Spinal cord (tissue), 10 donors: ENCODE results near the gene DOCK1. TPM values are rescaled to one million over a fixed set of nuclear protein-coding genes. Genes with fewer than 3 reads are reported as not detected.

Experiments used
- DNase-seq, 6 donors: peaks; one replicate each; pipeline versions ENCODE4 v3.0.0 to v3.0.0-alpha.2; 2013 to 2015; ENCODE audit warnings: low spot score in 6 of 6, low read depth in 4 of 6
- H3K27ac ChIP-seq: one replicate; pipeline ENCODE4 v1.5.1; 2013; ENCODE audit warnings: low read depth, low read length, control low read depth
- H3K27me3 ChIP-seq: one replicate; pipeline ENCODE4 v1.6.1; 2013; ENCODE audit warnings: low read length; ENCODE audit not compliant: control insufficient read depth, insufficient read depth
- H3K36me3 ChIP-seq: one replicate; pipeline ENCODE4 v1.6.1; 2013; ENCODE audit warnings: low read length; ENCODE audit not compliant: control insufficient read depth, insufficient read depth
- H3K4me1 ChIP-seq: one replicate; pipeline ENCODE4 v1.6.1; 2013; ENCODE audit warnings: low read length; ENCODE audit not compliant: control insufficient read depth, insufficient read depth
- H3K4me3 ChIP-seq: one replicate; pipeline ENCODE4 v1.5.1; 2013; ENCODE audit warnings: low read depth, low read length, control low read depth
- H3K9me3 ChIP-seq: one replicate; pipeline ENCODE4 v1.6.1; 2013; ENCODE audit warnings: low read length; ENCODE audit not compliant: control insufficient read depth, insufficient read depth
- WGBS: methylation state at CpG from one replicate; pipeline ENCODE4 v1.1.5; 2013; ENCODE audit warnings: missing lambda C conversion rate; ENCODE audit not compliant: insufficient coverage; 5-methylcytosine and 5-hydroxymethylcytosine counted together
- polyA plus RNA-seq, 2 donors: library from polyadenylated mRNA; unstranded; fragments of 120-200 nt; gene quantifications; one replicate each; pipeline ENCODE4 v1.2.1, GENCODE V29; 2013; ENCODE audit not compliant: insufficient read length in 2 of 2
- total RNA-seq, 2 donors: library from RNA; depleted of rRNA in 1 of 2; stranded (reverse); fragments of 120-200 nt in 1 of 2; fragments of >200 nt in 1 of 2; gene quantifications; one replicate each; pipeline versions ENCODE4 v1.2.3 to v1.2.4, GENCODE V29; 2013 to 2014
- donor health status: healthy.

The DOCK1 gene
- total and polyA plus RNA-seq, 4 donors, result 31.3 to 74.1 (median 50.3) TPM

- Histone ChIP-seq H3K9me3 (no peaks in the 10 kb centered on the region), H3K36me3 (no peaks in the 10 kb centered on the region), H3K27me3 (no peaks in the 10 kb centered on the region), H3K4me1 (peaks cover 12% of the 10 kb centered on the region), H3K4me3 (no peak overlapping the region), H3K27ac (no peak overlapping the region)
- peak in 1 of 6 donors; percentile 84 for DNase-seq
- WGBS, result 67% methylated on average over 6 of the region's 8 CpGs
Measured at GRCh38 chr10:127310430-127310829, 405.2 kb downstream of the DOCK1 start.

- no peaks in the 10 kb centered on the region for H3K36me3 ChIP-seq
- H3K4me1 ChIP-seq, result peaks cover 12% of the 10 kb centered on the region
- H3K27ac ChIP-seq, result no peak overlapping the region
- no peak overlapping the region for H3K4me3 ChIP-seq
- 50% methylated on average over 2 of the region's 3 CpGs for WGBS
- DNase-seq, result no peak
- no peaks in the 10 kb centered on the region for H3K9me3 ChIP-seq
- no peaks in the 10 kb centered on the region for H3K27me3 ChIP-seq
Measured at GRCh38 chr10:127310923-127311322, 405.7 kb downstream of the DOCK1 start.

- no peak overlapping the region for H3K4me3 ChIP-seq
- DNase-seq, result peak in 2 of 6 donors; percentile 32 to 42
- peaks cover 15% of the 10 kb centered on the region for H3K4me1 ChIP-seq
- no peak overlapping the region for H3K27ac ChIP-seq
- 34% methylated on average over 5 of the region's 7 CpGs for WGBS
- H3K9me3 ChIP-seq, result no peaks in the 10 kb centered on the region
- no peaks in the 10 kb centered on the region for H3K27me3 ChIP-seq
- no peaks in the 10 kb centered on the region for H3K36me3 ChIP-seq
Measured at GRCh38 chr10:127313996-127314700, 408.9 kb downstream of the DOCK1 start.

- Histone ChIP-seq H3K4me1 (peaks cover 15% of the 10 kb centered on the region), H3K4me3 (no peak overlapping the region), H3K36me3 (no peaks in the 10 kb centered on the region), H3K27ac (no peak overlapping the region), H3K27me3 (no peaks in the 10 kb centered on the region), H3K9me3 (no peaks in the 10 kb centered on the region)
- no peak for DNase-seq
- WGBS, result 46% methylated on average over 4 of the region's 6 CpGs
Measured at GRCh38 chr10:127314797-127315196, 409.6 kb downstream of the DOCK1 start.

GRCh38 chr10:127315888-127316287 lies 410.7 kb downstream of the DOCK1 start:
- no peaks in the 10 kb centered on the region for H3K27me3 ChIP-seq
- WGBS, result 100% methylated on average over 1 of the region's 5 CpGs
- no peak overlapping the region for H3K27ac ChIP-seq
- no peak for DNase-seq
- H3K4me1 ChIP-seq, result peaks cover 18% of the 10 kb centered on the region
- no peaks in the 10 kb centered on the region for H3K9me3 ChIP-seq
- H3K4me3 ChIP-seq, result no peak overlapping the region
- H3K36me3 ChIP-seq, result no peaks in the 10 kb centered on the region

GRCh38 chr10:127318396-127318795 lies 413.2 kb downstream of the DOCK1 start:
- no peaks in the 10 kb centered on the region for H3K27me3 ChIP-seq
- H3K36me3 ChIP-seq, result no peaks in the 10 kb centered on the region
- no peak overlapping the region for H3K4me3 ChIP-seq
- H3K9me3 ChIP-seq, result no peaks in the 10 kb centered on the region
- H3K27ac ChIP-seq, result no peak overlapping the region
- 84% methylated on average over 6 of the region's 6 CpGs for WGBS
- DNase-seq, result no peak
- peaks cover 18% of the 10 kb centered on the region for H3K4me1 ChIP-seq

GRCh38 chr10:127319271-127319670 lies 414.0 kb downstream of the DOCK1 start:
- Histone ChIP-seq H3K27me3 (no peaks in the 10 kb centered on the region), H3K27ac (no peak overlapping the region), H3K4me3 (no peak overlapping the region), H3K9me3 (no peaks in the 10 kb centered on the region), H3K4me1 (peaks cover 14% of the 10 kb centered on the region), H3K36me3 (no peaks in the 10 kb centered on the region)
- 96% methylated on average over 2 of the region's 9 CpGs for WGBS
- DNase-seq, result peak in 1 of 6 donors; percentile 91

- Histone ChIP-seq H3K4me3 (no peak overlapping the region), H3K9me3 (no peaks in the 10 kb centered on the region), H3K27ac (no peak overlapping the region), H3K4me1 (peaks cover 10% of the 10 kb centered on the region), H3K27me3 (no peaks in the 10 kb centered on the region), H3K36me3 (no peaks in the 10 kb centered on the region)
- DNase-seq, result no peak
- WGBS, result 91% methylated on average over 4 of the region's 10 CpGs
Measured at GRCh38 chr10:127319691-127320090, 414.5 kb downstream of the DOCK1 start.

GRCh38 chr10:127320176-127320575 lies 414.9 kb downstream of the DOCK1 start:
- WGBS, result 92% methylated on average over 9 of the region's 9 CpGs
- no peak for DNase-seq
- Histone ChIP-seq H3K27ac (no peak overlapping the region), H3K9me3 (no peaks in the 10 kb centered on the region), H3K4me1 (peaks cover 6% of the 10 kb centered on the region), H3K36me3 (no peaks in the 10 kb centered on the region), H3K27me3 (no peaks in the 10 kb centered on the region), H3K4me3 (no peak overlapping the region)

GRCh38 chr10:127322286-127322685 lies 417.1 kb downstream of the DOCK1 start:
- no peak overlapping the region for H3K4me3 ChIP-seq
- H3K36me3 ChIP-seq, result no peaks in the 10 kb centered on the region
- no peaks in the 10 kb centered on the region for H3K9me3 ChIP-seq
- no peaks in the 10 kb centered on the region for H3K27me3 ChIP-seq
- DNase-seq, result no peak
- H3K4me1 ChIP-seq, result peaks cover 6% of the 10 kb centered on the region
- H3K27ac ChIP-seq, result no peak overlapping the region
- WGBS, result no CpG with 5 or more reads among the region's 1 CpG
